Loucy (cell line): ENCODE measurements around the gene KIF16B.

Experiments
- H2AFZ ChIP-seq: fragments of 200-600 bp; sonication (generic); 2 replicates; pipeline ENCODE4 v1.6.0; 2016; ENCODE audit warnings: antibody characterized with exemption, mild to moderate bottlenecking, low read length, moderate library complexity
- H3F3A ChIP-seq: fragments of 200-600 bp; 2 replicates; pipeline ENCODE4 v1.6.0; 2016; ENCODE audit warnings: antibody characterized with exemption, low read depth, mild to moderate bottlenecking
- H3K27me3 ChIP-seq: fragments of 200-600 bp; sonication (generic); 2 replicates; pipeline ENCODE4 v1.6.1; 2014; ENCODE audit warnings: low read length, mild to moderate bottlenecking; ENCODE audit not compliant: insufficient read depth, poor library complexity, severe bottlenecking
- H3K36me3 ChIP-seq: fragments of 200-600 bp; sonication (generic); 2 replicates; pipeline ENCODE4 v1.6.1; 2016; ENCODE audit warnings: low read length; ENCODE audit not compliant: insufficient read depth
- H3K4me1 ChIP-seq: fragments of 200-600 bp; sonication (generic); 2 replicates; pipeline ENCODE4 v1.5.1; 2014; ENCODE audit warnings: low read length, mild to moderate bottlenecking; ENCODE audit not compliant: insufficient read depth, poor library complexity, severe bottlenecking
- H3K4me2 ChIP-seq: fragments of 200-600 bp; sonication (generic); 2 replicates; pipeline ENCODE4 v1.6.0; 2014; ENCODE audit warnings: antibody characterized with exemption, low read length, low read depth, mild to moderate bottlenecking; ENCODE audit not compliant: poor library complexity, severe bottlenecking
- H3K4me3 ChIP-seq: fragments of 200-600 bp; sonication (generic); 2 replicates; pipeline ENCODE4 v1.5.1; 2014; ENCODE audit warnings: low read length, mild to moderate bottlenecking, mixed read lengths; ENCODE audit not compliant: poor library complexity, severe bottlenecking
- H3K79me2 ChIP-seq: fragments of 200-600 bp; sonication (generic); 2 replicates; pipeline ENCODE4 v1.6.1; 2014; ENCODE audit warnings: low read length; ENCODE audit not compliant: insufficient read depth
- H3K9ac ChIP-seq: fragments of 200-600 bp; sonication (generic); 2 replicates; pipeline ENCODE4 v1.6.0; 2014; ENCODE audit warnings: mild to moderate bottlenecking, low read depth, low read length, moderate library complexity; ENCODE audit not compliant: poor library complexity, severe bottlenecking
- H3K9me2 ChIP-seq: fragments of 200-600 bp; sonication (generic); replicated peaks from 2 replicates; pipeline ENCODE4 v1.6.1; 2016; ENCODE audit warnings: low read depth, low read length, mixed read lengths
- H3K9me3 ChIP-seq: fragments of 200-600 bp; sonication (generic); 2 replicates; pipeline ENCODE4 v1.6.1; 2014; ENCODE audit warnings: mild to moderate bottlenecking, antibody characterized with exemption, low read length, low read depth; ENCODE audit not compliant: insufficient read depth
- H4K20me1 ChIP-seq: fragments of 200-600 bp; sonication (generic); 2 replicates; pipeline ENCODE4 v1.6.0; 2014; ENCODE audit warnings: antibody characterized with exemption, low read length, mild to moderate bottlenecking; ENCODE audit not compliant: insufficient read depth, poor library complexity, severe bottlenecking
- EZH2phosphoT487 ChIP-seq: fragments of 200-600 bp; IDR thresholded peaks from 2 replicates; pipeline ENCODE4 v1.6.1; 2018; ENCODE audit warnings: antibody characterized with exemption, mild to moderate bottlenecking, moderate library complexity, borderline replicate concordance
- TF ChIP-seq, protein P1 (sequence below): fragments of 200-600 bp; sonication (generic); conservative IDR thresholded peaks from 2 replicates; pipeline ENCODE4 v1.5.1; 2014; ENCODE audit warnings: mild to moderate bottlenecking, antibody characterized with exemption, low read length

The KIF16B gene, protein sequence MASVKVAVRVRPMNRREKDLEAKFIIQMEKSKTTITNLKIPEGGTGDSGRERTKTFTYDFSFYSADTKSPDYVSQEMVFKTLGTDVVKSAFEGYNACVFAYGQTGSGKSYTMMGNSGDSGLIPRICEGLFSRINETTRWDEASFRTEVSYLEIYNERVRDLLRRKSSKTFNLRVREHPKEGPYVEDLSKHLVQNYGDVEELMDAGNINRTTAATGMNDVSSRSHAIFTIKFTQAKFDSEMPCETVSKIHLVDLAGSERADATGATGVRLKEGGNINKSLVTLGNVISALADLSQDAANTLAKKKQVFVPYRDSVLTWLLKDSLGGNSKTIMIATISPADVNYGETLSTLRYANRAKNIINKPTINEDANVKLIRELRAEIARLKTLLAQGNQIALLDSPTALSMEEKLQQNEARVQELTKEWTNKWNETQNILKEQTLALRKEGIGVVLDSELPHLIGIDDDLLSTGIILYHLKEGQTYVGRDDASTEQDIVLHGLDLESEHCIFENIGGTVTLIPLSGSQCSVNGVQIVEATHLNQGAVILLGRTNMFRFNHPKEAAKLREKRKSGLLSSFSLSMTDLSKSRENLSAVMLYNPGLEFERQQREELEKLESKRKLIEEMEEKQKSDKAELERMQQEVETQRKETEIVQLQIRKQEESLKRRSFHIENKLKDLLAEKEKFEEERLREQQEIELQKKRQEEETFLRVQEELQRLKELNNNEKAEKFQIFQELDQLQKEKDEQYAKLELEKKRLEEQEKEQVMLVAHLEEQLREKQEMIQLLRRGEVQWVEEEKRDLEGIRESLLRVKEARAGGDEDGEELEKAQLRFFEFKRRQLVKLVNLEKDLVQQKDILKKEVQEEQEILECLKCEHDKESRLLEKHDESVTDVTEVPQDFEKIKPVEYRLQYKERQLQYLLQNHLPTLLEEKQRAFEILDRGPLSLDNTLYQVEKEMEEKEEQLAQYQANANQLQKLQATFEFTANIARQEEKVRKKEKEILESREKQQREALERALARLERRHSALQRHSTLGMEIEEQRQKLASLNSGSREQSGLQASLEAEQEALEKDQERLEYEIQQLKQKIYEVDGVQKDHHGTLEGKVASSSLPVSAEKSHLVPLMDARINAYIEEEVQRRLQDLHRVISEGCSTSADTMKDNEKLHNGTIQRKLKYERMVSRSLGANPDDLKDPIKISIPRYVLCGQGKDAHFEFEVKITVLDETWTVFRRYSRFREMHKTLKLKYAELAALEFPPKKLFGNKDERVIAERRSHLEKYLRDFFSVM (N-terminal part only)

GRCh38 chr20:16573001-16573965 lies at the start of gene KIF16B:
Gene KIF16B (minus strand): TSS chr20:16573448. CDS start chr20:16573275, 173 bp downstream.
- no peaks in the 10 kb centered on the region for H3F3A ChIP-seq
- no peaks in the 10 kb centered on the region for H3K9me3 ChIP-seq
- H3K4me2 ChIP-seq: peak within 1 kb of the TSS; percentile 79
- H2AFZ ChIP-seq: peak within 1 kb of the TSS; percentile 92
- TF ChIP-seq, protein P1, sequence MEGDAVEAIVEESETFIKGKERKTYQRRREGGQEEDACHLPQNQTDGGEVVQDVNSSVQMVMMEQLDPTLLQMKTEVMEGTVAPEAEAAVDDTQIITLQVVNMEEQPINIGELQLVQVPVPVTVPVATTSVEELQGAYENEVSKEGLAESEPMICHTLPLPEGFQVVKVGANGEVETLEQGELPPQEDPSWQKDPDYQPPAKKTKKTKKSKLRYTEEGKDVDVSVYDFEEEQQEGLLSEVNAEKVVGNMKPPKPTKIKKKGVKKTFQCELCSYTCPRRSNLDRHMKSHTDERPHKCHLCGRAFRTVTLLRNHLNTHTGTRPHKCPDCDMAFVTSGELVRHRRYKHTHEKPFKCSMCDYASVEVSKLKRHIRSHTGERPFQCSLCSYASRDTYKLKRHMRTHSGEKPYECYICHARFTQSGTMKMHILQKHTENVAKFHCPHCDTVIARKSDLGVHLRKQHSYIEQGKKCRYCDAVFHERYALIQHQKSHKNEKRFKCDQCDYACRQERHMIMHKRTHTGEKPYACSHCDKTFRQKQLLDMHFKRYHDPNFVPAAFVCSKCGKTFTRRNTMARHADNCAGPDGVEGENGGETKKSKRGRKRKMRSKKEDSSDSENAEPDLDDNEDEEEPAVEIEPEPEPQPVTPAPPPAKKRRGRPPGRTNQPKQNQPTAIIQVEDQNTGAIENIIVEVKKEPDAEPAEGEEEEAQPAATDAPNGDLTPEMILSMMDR: no peak
- TF ChIP-seq EZH2phosphoT487: no peak
- peak within 1 kb of the TSS; percentile 75 for H3K9ac ChIP-seq
- 0 out of 2 replicates have a peak, but pooled peaks cover 4% of the 10 kb centered on the region for H3K79me2 ChIP-seq
- no peaks in the 10 kb centered on the region for H4K20me1 ChIP-seq
- no peaks in the 10 kb centered on the region for H3K9me2 ChIP-seq
- peak within 1 kb of the TSS; percentile 74 for H3K4me3 ChIP-seq
- peaks cover 18% of the 10 kb centered on the region for H3K4me1 ChIP-seq
- H3K36me3 ChIP-seq: no peaks in the 10 kb centered on the region
- H3K27me3 ChIP-seq: no peaks in the 10 kb centered on the region

DNA sequence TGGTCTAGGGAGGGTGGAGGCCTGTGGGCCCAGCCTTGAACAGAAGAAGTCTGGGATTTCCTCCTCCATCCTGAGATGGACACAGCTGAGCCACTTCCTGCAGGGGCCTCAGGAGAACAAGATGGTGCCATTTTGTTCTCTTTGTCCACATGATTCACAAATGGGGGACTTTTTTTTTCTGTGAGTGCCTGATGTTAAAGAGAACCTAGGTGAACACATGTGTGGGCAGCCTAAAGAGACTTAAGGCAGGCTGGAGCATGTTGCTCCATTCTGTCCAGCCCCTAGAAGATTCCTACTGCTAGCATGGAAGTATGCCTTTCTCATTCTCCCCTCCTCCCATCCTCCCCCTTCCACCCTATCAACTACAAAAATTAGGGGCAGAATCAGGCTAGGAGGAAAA lies 49.3 kb upstream of the KIF16B start:
- H3K36me3 ChIP-seq: no peaks in the 10 kb centered on the region
- H3K79me2 ChIP-seq: no peaks in the 10 kb centered on the region
- TF ChIP-seq EZH2phosphoT487: no peak
- TF ChIP-seq, protein P1: no peak
- H3K27me3 ChIP-seq: no peaks in the 10 kb centered on the region
- no peak overlapping the region for H2AFZ ChIP-seq
- no peaks in the 10 kb centered on the region for H3K9me2 ChIP-seq
- no peak overlapping the region for H3K4me3 ChIP-seq
- no peaks in the 10 kb centered on the region for H3K9me3 ChIP-seq
- H3F3A ChIP-seq: no peaks in the 10 kb centered on the region
- H3K9ac ChIP-seq: no peak overlapping the region
- H3K4me2 ChIP-seq: no peak overlapping the region
- no peaks in the 10 kb centered on the region for H4K20me1 ChIP-seq
- H3K4me1 ChIP-seq: no peaks in the 10 kb centered on the region
